Subcutaneous abdominal adipose tissue (tissue), 5 donors: ENCODE results near the gene GLMP.

Source experiments
- H3K27ac ChIP-seq: one replicate; pipeline ENCODE4 v1.7.0; 2013; ENCODE audit warnings: low read depth, mild to moderate bottlenecking, inconsistent platforms, low read length, moderate library complexity
- H3K27me3 ChIP-seq, 5 donors: one replicate each; pipeline ENCODE4 v1.7.0; 2013; ENCODE audit warnings: low read length in 5 of 5, inconsistent platforms in 1 of 5; ENCODE audit not compliant: control insufficient read depth in 5 of 5, insufficient read depth in 4 of 5
- H3K36me3 ChIP-seq, 5 donors: one replicate each; pipeline ENCODE4 v1.7.0; 2013; ENCODE audit warnings: low read length in 5 of 5; ENCODE audit not compliant: control insufficient read depth in 5 of 5, insufficient read depth in 5 of 5
- H3K4me1 ChIP-seq, 5 donors: one replicate each; pipeline ENCODE4 v1.7.0; 2013; ENCODE audit warnings: low read length in 5 of 5, mild to moderate bottlenecking in 3 of 5, moderate library complexity in 1 of 5; ENCODE audit not compliant: control insufficient read depth in 5 of 5, insufficient read depth in 5 of 5
- H3K4me3 ChIP-seq, 5 donors: one replicate each; pipeline ENCODE4 v1.7.0; 2013; ENCODE audit warnings: low read length in 5 of 5, low read depth in 1 of 5
- H3K9ac ChIP-seq, 5 donors: one replicate each; pipeline ENCODE4 v1.7.0; 2013; ENCODE audit warnings: low read length in 5 of 5, mild to moderate bottlenecking in 4 of 5, moderate library complexity in 3 of 5
- H3K9me3 ChIP-seq, 5 donors: one replicate each; pipeline ENCODE4 v1.7.0; 2013; ENCODE audit warnings: low read length in 5 of 5; ENCODE audit not compliant: control insufficient read depth in 5 of 5
- donor health status: healthy.
- donor health status: healthy.
- donor health status: healthy.
- donor health status: healthy.
- donor health status: healthy.

Gene GLMP

GRCh38 chr1:156246241-156246780 is 49.2 kb downstream of the GLMP start:
- Histone ChIP-seq H3K9me3 (no peaks in the 10 kb centered on the region), H3K4me1 (peaks cover 2 to 37% (median 30%) of the 10 kb centered on the region in 5 donors), H3K9ac (peak overlapping the region in 1 of 5 donors; percentile 29), H3K36me3 (peaks cover 0 to 47% (median 26%) of the 10 kb centered on the region in 5 donors), H3K27ac (no peak overlapping the region), H3K4me3 (peak overlapping the region in 2 of 5 donors; percentile 41 to 52), H3K27me3 (peaks cover 8 to 24% (median 21%) of the 10 kb centered on the region in 5 donors)

- peaks cover 8 to 24% (median 21%) of the 10 kb centered on the region in 5 donors for H3K27me3 ChIP-seq
- no peak overlapping the region for H3K27ac ChIP-seq
- no peaks in the 10 kb centered on the region for H3K9me3 ChIP-seq
- H3K4me3 ChIP-seq: peak overlapping the region in 2 of 5 donors; percentile 41 to 52
- peaks cover 0 to 47% (median 26%) of the 10 kb centered on the region in 5 donors for H3K36me3 ChIP-seq
- H3K9ac ChIP-seq: peak overlapping the region in 1 of 5 donors; percentile 29
- H3K4me1 ChIP-seq: peaks cover 2 to 32% (median 29%) of the 10 kb centered on the region in 5 donors
Observed at GRCh38 chr1:156245451-156246232, 49.8 kb downstream of the GLMP start.

DNA sequence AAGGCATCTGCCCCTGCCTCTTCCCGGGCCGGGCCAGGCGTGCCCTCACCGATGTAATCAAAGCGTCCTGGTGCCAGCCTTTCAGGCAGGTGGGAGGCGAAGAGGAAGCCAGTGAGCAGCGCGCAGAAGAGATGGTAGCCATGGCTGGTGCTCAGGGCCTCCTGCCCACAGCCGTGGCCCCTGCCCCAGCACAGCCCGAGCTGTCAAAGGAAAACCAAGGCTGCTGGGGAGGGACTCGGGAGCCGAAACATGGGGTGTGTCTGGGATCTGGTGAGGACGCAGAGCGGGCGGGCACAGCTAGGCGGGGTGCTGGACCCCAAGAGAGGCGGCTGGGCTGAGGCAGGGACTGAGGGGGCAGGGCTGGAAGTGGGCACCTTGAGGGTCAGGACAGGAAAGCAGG is 50.8 kb downstream of the GLMP start:
- peaks cover 0 to 42% (median 21%) of the 10 kb centered on the region in 5 donors for H3K36me3 ChIP-seq
- H3K4me3 ChIP-seq: no peak overlapping the region
- no peaks in the 10 kb centered on the region for H3K9me3 ChIP-seq
- H3K27ac ChIP-seq: no peak overlapping the region
- H3K4me1 ChIP-seq: peaks cover 2 to 32% (median 29%) of the 10 kb centered on the region in 5 donors
- H3K27me3 ChIP-seq: peaks cover 8 to 24% (median 21%) of the 10 kb centered on the region in 5 donors
- no peak overlapping the region for H3K9ac ChIP-seq

- Histone ChIP-seq H3K4me3 (no peak overlapping the region), H3K4me1 (peaks cover 2 to 32% (median 29%) of the 10 kb centered on the region in 5 donors), H3K9me3 (no peaks in the 10 kb centered on the region), H3K27me3 (peaks cover 8 to 24% (median 21%) of the 10 kb centered on the region in 5 donors), H3K36me3 (peaks cover 0 to 42% (median 20%) of the 10 kb centered on the region in 5 donors), H3K27ac (no peak overlapping the region), H3K9ac (peak overlapping the region in 1 of 5 donors; percentile 11)
Observed at GRCh38 chr1:156244126-156244525, 51.4 kb downstream of the GLMP start.

DNA sequence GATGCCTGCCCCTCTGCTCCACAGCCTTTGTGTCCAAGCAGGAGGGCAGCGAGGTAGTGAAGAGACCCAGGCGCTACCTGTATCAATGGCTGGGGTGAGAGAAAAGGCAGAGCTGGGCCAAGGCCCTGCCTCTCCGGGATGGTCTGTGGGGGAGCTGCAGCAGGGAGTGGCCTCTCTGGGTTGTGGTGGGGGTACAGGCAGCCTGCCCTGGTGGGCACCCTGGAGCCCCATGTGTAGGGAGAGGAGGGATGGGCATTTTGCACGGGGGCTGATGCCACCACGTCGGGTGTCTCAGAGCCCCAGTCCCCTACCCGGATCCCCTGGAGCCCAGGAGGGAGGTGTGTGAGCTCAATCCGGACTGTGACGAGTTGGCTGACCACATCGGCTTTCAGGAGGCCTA is 52.7 kb downstream of the GLMP start:
- H3K36me3 ChIP-seq: peaks cover 6 to 52% (median 31%) of the 10 kb centered on the region in 5 donors
- H3K27ac ChIP-seq: no peak overlapping the region
- H3K4me1 ChIP-seq: peaks cover 0 to 27% (median 24%) of the 10 kb centered on the region in 5 donors
- peaks cover 8 to 24% (median 21%) of the 10 kb centered on the region in 5 donors for H3K27me3 ChIP-seq
- H3K9ac ChIP-seq: no peak overlapping the region
- H3K4me3 ChIP-seq: no peak overlapping the region
- no peaks in the 10 kb centered on the region for H3K9me3 ChIP-seq
